ENCODE data around the gene ZNF418. TPM values are rescaled to one million over a fixed set of nuclear protein-coding genes. Genes with fewer than 3 reads are reported as not detected.
A peak's percentile ranks its signal among the peaks of the same experiment; 100 is the strongest.

ZNF418 gene
- total and polyA plus RNA-seq, 2 of the 13 experiments (the other 11 are each of a cell fraction or from before 2014, with no cell fraction given): 0.07 to 0.27 TPM

- TF ChIP-seq UBTF (CRISPR knock-in tag; IDR thresholded peaks at IDR 0.05): peak; percentile 53; the same call in 1 of the 2 replicates
- no peak for TF ChIP-seq SAFB2 (CRISPR knock-in tag; IDR thresholded peaks at IDR 0.05; ENCODE audit: borderline replicate concordance, low read depth)
- TF ChIP-seq ELK4 (CRISPR knock-in tag; IDR thresholded peaks at IDR 0.05; ENCODE audit: borderline replicate concordance): no peak
- no peak for TF ChIP-seq TEAD2 (CRISPR knock-in tag; IDR thresholded peaks at IDR 0.05)
- no peak for TF ChIP-seq STAT5B (CRISPR knock-in tag; IDR thresholded peaks at IDR 0.05)
- 0 out of 2 replicates have a peak, but pooled peaks have one; percentile 39 for TF ChIP-seq ZNF678 (CRISPR knock-in tag; IDR thresholded peaks at IDR 0.05)
- no peak for TF ChIP-seq GLI4 (CRISPR knock-in tag; IDR thresholded peaks at IDR 0.05; ENCODE audit: borderline replicate concordance)
- TF ChIP-seq ZMYM3 (CRISPR knock-in tag; IDR thresholded peaks at IDR 0.05): peak; percentile 66; the same call in 1 of the 2 replicates
- no peak for TF ChIP-seq PRMT3 (CRISPR knock-in tag; IDR thresholded peaks at IDR 0.05; ENCODE audit: borderline replicate concordance, low read depth)
- TF ChIP-seq HES4 (CRISPR knock-in tag; IDR thresholded peaks at IDR 0.05; ENCODE audit: borderline replicate concordance): peak; percentile 45; the same call in 1 of the 2 replicates
- TF ChIP-seq ATF5 (CRISPR knock-in tag; IDR thresholded peaks at IDR 0.05; ENCODE audit: low read depth): no peak
- no peak for TF ChIP-seq SMARCE1 (IDR thresholded peaks at IDR 0.05; ENCODE audit: borderline replicate concordance)
- peak; percentile 73; the same call in 1 of the 2 replicates for TF ChIP-seq ZNF318 (CRISPR knock-in tag; IDR thresholded peaks at IDR 0.05)
- TF ChIP-seq ZNF512 (CRISPR knock-in tag; IDR thresholded peaks at IDR 0.05): no peak
These were observed 12.4 kb upstream of the ZNF418 start, which contains the start of gene ZNF256 (continued) for GRCh38 chr19:57947419-57948134.

Data from HepG2 (cell line).